HEK293T (cell line): ENCODE measurements around the gene TMX4.

Experiments
- BHLHE40 ChIP-seq: fragments of 450-650 bp; IDR thresholded peaks from 2 replicates; pipeline ENCODE4 v1.6.1; 2016; ENCODE audit warnings: mild to moderate bottlenecking, moderate library complexity, borderline replicate concordance
- CTBP1 ChIP-seq: fragments of 450-650 bp; IDR thresholded peaks from 2 replicates; pipeline ENCODE4 v1.6.1; 2016; ENCODE audit warnings: borderline replicate concordance
- ELF4 ChIP-seq: fragments of 450-650 bp; IDR thresholded peaks from 2 replicates; pipeline ENCODE4 v1.6.1; 2017; ENCODE audit warnings: antibody characterized with exemption
- FOXA1 ChIP-seq: fragments of 450-650 bp; IDR thresholded peaks from 2 replicates; pipeline ENCODE4 v1.6.1; 2016; ENCODE audit warnings: mild to moderate bottlenecking
- HDGF ChIP-seq: fragments of 450-650 bp; IDR thresholded peaks from 2 replicates; pipeline ENCODE4 v1.6.1; 2017; ENCODE audit warnings: antibody characterized with exemption, borderline replicate concordance
- LEF1 ChIP-seq: fragments of 450-650 bp; IDR thresholded peaks from 2 replicates; pipeline ENCODE4 v1.6.1; 2017; ENCODE audit warnings: mild to moderate bottlenecking, borderline replicate concordance
- NFRKB ChIP-seq: fragments of 450-650 bp; IDR thresholded peaks from 2 replicates; pipeline ENCODE4 v1.6.1; 2016; ENCODE audit warnings: mild to moderate bottlenecking, moderate library complexity
- SUZ12 ChIP-seq: fragments of 450-650 bp; IDR thresholded peaks from 2 replicates; pipeline ENCODE4 v1.6.1; 2016; ENCODE audit warnings: mild to moderate bottlenecking
- TARDBP ChIP-seq: fragments of 450-650 bp; IDR thresholded peaks from 2 replicates; pipeline ENCODE4 v1.6.1; 2016
- ZNF384 ChIP-seq: fragments of 450-650 bp; IDR thresholded peaks from 2 replicates; pipeline ENCODE4 v1.6.1; 2016

- TF ChIP-seq NFRKB (no peak), LEF1 (no peak), CTBP1 (no peak), HDGF (no peak), ELF4 (no peak), BHLHE40 (no peak), SUZ12 (no peak), ZNF384 (no peak), FOXA1 (no peak), TARDBP (no peak)
Observed at GRCh38 chr20:7990385-7990784, 29.2 kb downstream of the TMX4 start.
